WI38 (cell line): ENCODE results near the gene TTLL13.
A peak's percentile ranks its signal among the peaks of the same experiment; 100 is the strongest.

ENCODE experiments used
- H3K4me3 ChIP-seq: 2 replicates; pipeline ENCODE4 v1.5.1; 2011; ENCODE audit warnings: low read depth, mild to moderate bottlenecking, control low read depth, low read length
- TF ChIP-seq, protein P1 (sequence below): IDR thresholded peaks from 2 replicates; pipeline ENCODE4 v1.5.1; 2012; ENCODE audit warnings: low read depth, mild to moderate bottlenecking, control low read depth, low read length

TTLL13 gene

GRCh38 chr15:90231028-90232017, 18.0 kb upstream of the TTLL13 start:
- TF ChIP-seq, protein P1, sequence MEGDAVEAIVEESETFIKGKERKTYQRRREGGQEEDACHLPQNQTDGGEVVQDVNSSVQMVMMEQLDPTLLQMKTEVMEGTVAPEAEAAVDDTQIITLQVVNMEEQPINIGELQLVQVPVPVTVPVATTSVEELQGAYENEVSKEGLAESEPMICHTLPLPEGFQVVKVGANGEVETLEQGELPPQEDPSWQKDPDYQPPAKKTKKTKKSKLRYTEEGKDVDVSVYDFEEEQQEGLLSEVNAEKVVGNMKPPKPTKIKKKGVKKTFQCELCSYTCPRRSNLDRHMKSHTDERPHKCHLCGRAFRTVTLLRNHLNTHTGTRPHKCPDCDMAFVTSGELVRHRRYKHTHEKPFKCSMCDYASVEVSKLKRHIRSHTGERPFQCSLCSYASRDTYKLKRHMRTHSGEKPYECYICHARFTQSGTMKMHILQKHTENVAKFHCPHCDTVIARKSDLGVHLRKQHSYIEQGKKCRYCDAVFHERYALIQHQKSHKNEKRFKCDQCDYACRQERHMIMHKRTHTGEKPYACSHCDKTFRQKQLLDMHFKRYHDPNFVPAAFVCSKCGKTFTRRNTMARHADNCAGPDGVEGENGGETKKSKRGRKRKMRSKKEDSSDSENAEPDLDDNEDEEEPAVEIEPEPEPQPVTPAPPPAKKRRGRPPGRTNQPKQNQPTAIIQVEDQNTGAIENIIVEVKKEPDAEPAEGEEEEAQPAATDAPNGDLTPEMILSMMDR = no peak
- H3K4me3 ChIP-seq = no peak overlapping the region

GRCh38 chr15:90232196-90232595, 17.2 kb upstream of the TTLL13 start:
- TF ChIP-seq, protein P1 = no peak

DNA sequence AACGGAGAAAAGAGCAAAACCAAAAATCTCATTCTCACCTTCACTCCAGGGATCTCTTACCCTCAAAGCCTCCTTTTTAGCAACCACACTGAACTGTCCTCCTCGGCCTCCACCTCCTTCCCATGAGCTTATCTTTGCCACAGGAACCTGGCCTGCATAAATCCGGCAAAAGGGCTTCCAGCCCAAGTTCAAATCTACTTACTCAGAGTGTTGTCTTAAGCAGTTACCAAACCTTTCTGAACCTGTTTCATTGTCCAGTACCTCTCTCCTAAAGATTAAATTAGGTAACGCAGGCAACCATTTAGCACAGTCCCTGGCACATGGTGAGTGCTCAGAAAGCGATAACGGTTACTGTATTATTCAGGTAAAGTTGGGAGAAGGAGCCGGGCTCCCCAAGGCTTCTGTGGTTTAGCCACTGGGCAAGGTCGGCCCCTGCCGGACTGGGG, 16.4 kb upstream of the TTLL13 start:
- TF ChIP-seq, protein P1 = peak; percentile 37
- H3K4me3 ChIP-seq = peak overlapping the region; percentile 81

More at GRCh38 chr15:90232196-90232595, 17.2 kb upstream of the TTLL13 start:
- peak overlapping the region; percentile 81; the same call in 1 of the 2 replicates for H3K4me3 ChIP-seq

DNA sequence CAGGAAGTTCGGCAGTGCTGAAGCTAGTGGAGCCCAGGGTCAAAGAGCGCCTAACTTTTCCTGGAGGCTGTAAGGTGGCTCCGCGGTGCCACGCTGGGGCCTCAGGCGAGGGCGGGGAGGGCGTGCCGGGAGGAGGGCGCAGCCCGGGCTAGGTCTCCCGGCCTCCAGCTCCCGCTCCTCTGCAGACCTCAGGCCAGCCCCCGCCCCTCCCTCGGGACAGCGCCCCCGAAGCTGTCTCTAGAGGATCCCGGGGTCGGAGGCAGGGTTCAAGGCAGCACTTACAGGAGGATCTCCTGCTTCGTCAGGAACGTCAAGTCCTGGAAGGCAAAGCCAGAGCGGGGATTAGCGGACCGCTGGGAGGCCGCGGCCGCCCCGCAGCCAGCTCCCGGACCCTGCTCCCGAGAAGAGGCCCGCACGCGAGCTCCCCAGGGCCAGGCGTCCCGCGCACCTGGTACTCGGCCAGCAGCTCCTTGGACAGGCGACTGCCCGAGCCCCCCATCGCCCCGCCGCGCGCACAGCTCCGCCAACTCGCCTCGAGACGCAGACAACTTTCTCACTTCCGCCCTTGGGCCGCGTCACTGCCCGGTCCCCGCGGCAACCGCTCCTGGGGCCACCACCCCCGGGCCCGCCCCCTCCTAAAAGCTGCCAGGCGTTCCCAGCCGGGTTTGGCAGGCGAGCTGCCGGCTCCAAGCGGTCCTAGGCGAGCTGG, 15.8 kb upstream of the TTLL13 start, which contains the start of gene CIB1:
CIB1 (minus strand) TSS at position 555 of the 709 bp plus-strand sequence; CDS start at position 499, 56 bp downstream.
- TF ChIP-seq, protein P1 = no peak
- H3K4me3 ChIP-seq = peak within 1 kb of the TSS; percentile 81

- H3K4me3 ChIP-seq = peak within 1 kb of the TSS; percentile 81
- TF ChIP-seq, protein P1 = no peak
These were observed 15.0 kb upstream of the TTLL13 start, which contains the start of gene GDPGP1 for GRCh38 chr15:90234096-90234988. Gene GDPGP1 (plus strand): TSS chr15:90234209. CDS start chr15:90240909, 6,700 bp downstream.

DNA sequence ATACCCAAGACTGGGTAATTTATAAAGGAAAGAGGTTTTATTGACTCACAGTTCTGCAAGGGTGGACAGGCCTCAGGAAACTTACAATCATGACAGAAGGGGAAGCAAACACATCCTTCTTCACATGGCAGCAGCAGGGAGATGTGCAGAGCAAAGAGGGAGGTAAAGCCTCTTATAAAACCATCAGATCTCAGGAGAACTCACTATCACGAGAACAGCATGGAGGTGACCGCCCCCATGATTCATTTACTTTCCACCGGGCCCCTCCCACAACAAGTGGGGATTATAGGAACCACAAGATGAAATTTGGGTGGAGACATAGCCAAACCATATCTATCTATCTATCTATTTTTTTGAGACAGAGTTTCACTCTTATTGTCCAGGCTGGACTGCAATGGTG, 10.0 kb upstream of the TTLL13 start:
- no peak overlapping the region for H3K4me3 ChIP-seq
- TF ChIP-seq, protein P1 = no peak
